Activated naive CD8-positive, alpha-beta T cell treated with anti-CD3 and anti-CD28 coated beads, Interleukin-2, amount 50 U/mL, for 16 hours (primary cell): ENCODE results near the gene CLINT1.
"Not testable (repeated sequence)": the region's sequence is repeated elsewhere in the genome, so short reads cannot be mapped to it uniquely, and the experiment has no call there.

Source experiments
- DNase-seq: peaks from one replicate; pipeline ENCODE4 v3.0.0-alpha.2; 2020; ENCODE audit warnings: low read depth, low spot score

Gene CLINT1

DNA sequence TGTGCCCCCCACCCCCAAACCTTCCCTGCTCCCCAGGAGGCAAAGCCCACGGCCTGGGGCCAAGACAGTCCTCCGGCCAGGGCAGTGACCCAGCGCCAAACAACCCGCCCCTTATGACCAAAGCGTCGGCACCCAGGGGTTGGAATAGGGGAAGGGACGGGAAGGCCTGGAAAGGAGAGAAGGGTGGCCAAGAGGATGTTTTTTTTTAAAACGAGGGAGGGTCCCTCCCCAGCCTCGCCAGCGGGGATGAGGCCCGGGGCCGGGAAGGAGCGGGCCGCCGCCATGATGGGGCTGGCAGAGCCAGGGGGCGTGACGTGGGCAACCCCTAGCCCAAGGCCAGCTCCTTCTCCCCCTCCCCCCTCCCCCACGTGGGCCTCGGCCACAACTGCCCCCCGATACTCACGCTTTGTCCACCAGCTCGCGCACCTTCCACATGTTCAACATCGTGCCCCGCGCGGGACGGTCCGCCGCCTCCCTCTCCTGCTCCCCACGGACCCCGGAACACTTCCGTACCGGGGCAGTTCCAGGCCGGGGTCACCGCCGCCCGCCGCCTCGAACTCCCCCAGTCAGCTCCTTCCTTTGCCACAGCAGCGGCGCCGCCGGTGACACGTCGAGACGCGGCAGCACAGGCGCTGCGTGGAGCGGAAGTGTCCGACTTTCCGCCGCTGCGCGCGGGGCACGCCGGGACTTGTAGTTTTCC, at the start of gene CLINT1:
Gene CLINT1 (minus strand): TSS at position 619 of the 700 bp plus-strand sequence. CDS start 175 bp downstream, at position 444.
- peak; percentile 69 for DNase-seq

- DNase-seq, result no peak
Observed at GRCh38 chr5:157908459-157908858, 49.5 kb upstream of the CLINT1 start.

- DNase-seq, result no peak
Observed at GRCh38 chr5:157907479-157907878, 48.5 kb upstream of the CLINT1 start.

DNA sequence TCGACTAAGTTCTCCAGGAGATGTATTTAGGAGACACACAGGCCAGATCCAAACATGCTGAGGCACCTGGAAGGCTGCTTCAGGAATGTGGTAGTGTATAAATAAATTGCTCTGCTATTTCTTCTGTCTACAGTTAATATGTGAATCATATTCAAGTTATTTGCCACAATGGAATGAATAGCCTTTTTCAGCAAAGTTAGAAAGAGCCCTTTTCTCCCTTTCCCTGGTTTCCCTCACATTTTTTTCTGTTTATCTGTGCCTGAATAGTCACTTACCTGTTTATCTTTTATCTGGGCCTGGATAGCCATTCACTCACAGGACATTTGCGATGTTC, 44.1 kb upstream of the CLINT1 start:
- DNase-seq, result no peak

DNA sequence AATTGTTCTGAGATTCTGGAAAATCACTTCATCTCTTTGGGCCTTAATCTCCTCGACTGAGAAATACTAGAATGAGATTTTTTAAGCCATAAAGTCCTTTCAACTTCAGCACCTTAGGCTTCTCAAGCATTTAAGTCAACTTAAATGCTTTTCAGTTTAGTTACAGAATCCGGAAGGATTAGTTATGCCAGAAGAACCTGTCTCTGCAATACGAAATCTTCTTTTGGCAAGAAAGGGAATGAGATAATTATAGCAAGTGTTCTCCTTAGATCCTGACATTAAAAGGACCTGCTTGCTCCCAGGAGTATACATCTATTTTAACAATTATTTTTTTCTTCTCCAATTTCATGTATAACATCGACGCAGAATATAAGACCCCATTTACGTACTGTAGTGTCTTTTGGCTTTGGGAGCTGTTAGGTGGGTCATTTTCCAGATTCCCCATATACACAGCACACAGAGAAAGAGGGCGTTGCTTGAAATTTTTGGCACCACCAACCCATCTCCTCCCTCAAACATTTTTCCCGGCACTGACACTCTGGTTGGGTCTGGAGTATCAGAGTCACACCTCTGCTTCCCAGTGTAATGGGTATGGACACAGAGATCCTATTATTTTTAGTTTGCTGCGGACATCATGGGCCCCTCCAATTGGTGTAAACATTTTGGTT, 43.6 kb upstream of the CLINT1 start:
- no peak for DNase-seq

DNA sequence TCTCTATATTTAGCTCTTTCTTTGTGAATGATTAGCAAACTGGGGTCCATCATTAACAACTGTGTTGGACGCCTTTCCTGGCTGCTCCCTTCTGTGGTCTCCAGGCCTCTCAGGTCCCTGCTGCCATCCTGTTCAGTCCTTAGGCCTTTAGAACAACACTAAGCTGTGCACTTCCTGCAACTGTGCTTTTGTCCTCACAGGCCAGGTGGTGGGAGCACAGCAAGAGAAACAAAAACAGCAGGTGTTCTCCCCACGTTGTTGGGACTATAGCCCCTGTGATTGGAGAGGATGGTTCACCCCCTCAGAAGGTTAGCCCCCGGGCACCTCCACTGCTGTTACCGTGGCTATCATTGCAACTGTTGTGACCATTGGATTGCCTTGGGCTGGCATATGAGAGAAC, 41.7 kb upstream of the CLINT1 start:
- no peak for DNase-seq

DNA sequence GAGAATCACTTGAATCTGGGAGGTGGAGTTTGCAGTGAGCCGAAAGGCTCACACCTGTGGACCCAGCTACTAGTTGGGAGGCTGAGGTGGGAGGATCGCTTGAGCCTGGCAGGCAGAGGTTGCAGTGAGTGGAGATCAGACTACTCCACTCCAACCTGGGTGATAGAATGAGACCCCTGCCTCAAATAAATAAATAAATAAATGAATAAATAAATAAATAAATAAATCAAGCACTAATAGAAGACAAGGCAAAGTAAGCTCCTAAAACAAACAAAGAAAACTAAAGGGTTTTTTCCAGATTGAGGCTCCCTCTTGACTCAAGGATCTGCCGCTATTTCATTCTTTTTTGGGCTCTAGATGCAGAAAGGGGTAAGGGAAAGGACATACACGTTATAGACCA, 34.7 kb upstream of the CLINT1 start:
- DNase-seq, result no peak

GRCh38 chr5:157892974-157893373, 34.0 kb upstream of the CLINT1 start:
- DNase-seq, result no peak

GRCh38 chr5:157890836-157891597, 32.1 kb upstream of the CLINT1 start:
- DNase-seq, result no peak

DNA sequence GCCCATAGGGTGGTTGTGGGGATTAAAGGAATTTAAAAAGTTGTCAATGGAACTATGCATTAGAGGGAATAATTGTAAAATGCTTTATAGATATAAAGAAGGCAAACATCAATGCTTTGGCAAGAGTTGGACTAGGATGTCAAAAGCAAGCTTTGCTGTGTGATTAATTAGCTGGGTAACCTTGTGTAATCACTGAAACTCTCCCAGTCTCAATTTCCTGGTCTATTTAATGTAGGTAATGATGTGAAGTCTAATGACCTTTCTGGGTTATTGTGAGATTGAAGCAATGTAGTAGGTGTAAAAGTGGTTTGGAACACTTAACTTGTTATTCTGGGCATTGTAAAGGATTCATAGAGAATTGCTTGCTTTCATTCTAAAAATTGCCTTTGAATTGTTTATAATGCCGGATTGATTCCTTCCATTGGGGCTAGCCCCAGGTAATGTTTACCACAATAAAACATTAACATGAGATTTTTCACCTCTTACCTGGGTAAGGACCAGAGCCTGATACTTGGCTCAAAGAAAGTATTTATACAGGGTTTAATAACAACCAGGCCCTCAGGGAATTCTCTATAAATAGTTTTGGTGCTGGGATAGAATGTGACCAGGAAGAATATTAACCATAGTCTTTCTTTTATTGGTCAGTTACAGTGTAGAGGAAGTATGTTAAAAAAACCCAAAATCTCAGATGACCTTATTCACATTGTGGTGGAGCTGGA, 30.0 kb upstream of the CLINT1 start:
- no peak for DNase-seq

- no peak for DNase-seq
Observed at GRCh38 chr5:157886796-157887380, 27.9 kb upstream of the CLINT1 start.

DNA sequence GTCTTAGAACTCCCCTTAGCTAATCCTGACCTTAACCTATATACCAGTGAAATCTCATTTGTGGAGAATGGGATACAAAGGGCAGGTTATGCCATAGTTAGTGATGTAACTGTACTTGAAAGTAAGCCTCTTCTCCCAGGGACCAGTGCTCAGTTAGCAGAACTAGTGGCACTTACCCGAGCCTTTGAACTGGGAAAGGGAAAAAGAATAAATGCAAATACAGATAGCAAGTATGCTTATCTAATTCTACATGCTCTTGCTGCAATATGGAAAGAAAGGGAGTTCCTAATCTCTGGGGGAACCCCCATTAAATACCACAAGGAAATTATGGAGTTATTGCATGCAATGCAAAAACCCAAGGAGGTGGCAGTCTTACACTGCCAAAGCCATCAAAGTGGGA, 26.1 kb upstream of the CLINT1 start:
- not testable (repeated sequence) for DNase-seq

- not testable (repeated sequence) for DNase-seq
Observed at GRCh38 chr5:157881498-157881897, 22.6 kb upstream of the CLINT1 start.

DNA sequence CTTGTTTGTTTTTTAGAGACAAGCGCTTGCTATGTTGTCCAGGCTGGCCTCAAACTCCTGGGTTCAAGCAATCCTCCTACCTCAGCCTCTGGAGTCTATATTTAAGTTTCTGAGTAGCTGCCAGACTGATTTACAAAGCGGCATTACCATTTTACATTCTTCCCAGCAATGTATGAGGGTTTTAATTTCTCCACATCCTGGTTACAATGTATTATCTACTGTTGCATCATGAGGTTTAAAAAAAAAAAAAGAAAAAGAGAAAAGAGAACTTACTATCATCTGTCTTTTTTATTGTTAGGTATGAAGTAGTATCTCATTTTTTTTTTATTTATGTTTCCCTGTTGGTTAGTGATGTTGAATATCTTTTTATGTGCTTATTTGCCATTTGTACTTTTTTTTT, 18.9 kb upstream of the CLINT1 start:
- no peak for DNase-seq

DNA sequence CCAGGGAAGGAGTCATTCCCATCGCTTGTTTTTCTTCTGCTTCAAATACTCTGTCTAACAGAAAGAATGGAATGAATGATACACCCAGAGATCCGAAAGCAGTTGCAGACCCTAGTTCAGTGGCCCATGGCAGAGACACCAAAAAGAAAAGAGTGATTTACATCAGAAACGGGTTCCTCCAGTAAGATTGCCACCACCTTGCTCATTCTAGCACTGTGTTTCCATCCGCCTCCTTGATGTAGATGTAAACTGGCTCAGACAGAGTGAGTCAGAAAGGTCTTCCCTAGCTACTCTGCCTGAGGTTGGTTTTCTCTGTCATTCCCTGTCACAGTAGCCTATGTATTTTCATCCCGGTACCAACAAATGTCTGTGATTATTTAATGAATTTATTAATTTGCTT, 15.9 kb upstream of the CLINT1 start:
- no peak for DNase-seq

- no peak for DNase-seq
Observed at GRCh38 chr5:157870837-157871834, 12.2 kb upstream of the CLINT1 start.

DNA sequence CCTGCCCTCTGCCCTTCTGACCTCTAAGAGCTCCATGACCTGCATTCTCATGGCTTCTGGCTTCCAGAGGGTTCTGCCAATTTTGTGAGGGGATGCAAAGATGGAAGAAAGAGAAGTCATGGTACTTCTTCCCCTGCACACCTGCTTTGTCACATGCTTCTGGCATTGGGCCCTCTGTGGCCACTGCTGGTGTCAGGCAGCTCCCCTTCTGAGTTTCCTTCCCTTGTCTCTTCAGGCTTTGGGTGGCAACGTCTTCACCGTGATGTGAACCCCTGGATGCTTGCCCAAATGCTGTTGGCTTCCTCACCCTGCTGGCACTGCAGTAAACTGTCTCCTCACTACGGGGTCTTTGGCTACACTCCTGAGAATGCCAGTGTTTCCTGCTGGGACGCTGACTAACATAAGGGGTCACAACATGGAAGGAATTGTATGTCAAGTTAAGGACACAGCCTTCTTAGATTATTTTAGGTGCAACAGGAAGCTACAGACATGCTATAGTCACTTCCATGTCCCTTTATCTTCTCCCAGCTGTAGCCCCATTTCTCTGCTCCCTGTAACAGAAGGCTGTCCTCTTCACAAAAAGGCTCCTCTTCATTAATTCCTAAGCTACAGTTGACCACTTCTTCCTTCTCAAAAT, 8.9 kb upstream of the CLINT1 start:
- DNase-seq, result no peak

- no peak for DNase-seq
Observed at GRCh38 chr5:157866536-157866935, 7.6 kb upstream of the CLINT1 start.

GRCh38 chr5:157865781-157866180, 6.8 kb upstream of the CLINT1 start:
- DNase-seq, result no peak

DNA sequence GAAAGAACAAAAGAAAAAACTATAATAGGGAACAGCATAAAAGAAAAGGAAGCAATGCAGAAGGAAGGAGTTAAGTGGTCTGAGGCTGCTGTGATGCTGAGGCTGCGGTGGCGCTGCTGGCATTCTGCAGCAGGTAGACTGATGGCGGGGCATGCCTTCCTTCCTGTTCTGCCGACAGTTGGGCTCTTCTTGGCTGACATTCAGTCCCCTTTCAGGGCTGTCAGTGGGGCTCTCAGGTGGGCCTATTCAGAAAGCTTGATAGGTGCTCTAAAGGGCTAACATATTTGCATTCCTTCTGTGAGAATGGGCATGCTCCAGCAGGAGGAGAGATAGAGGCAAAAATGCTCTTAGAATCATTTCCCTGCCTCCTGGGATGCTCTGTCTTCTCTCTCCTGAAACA, 5.1 kb upstream of the CLINT1 start:
- no peak for DNase-seq
